KMS-11 (cell line): ENCODE results near the gene MTCH1.

Experiments
- H2AFZ ChIP-seq: fragments of 200-600 bp; sonication (generic); 2 replicates; pipeline ENCODE4 v1.6.1; 2016; ENCODE audit warnings: antibody characterized with exemption, mixed run types, low read depth
- H3K27ac ChIP-seq: fragments of 200-600 bp; sonication (generic); 2 replicates; pipeline ENCODE4 v1.6.1; 2016; ENCODE audit warnings: mild to moderate bottlenecking, mixed run types
- H3K27me3 ChIP-seq: fragments of 200-600 bp; sonication (generic); 2 replicates; pipeline ENCODE4 v1.6.1; 2017; ENCODE audit warnings: mild to moderate bottlenecking, low read depth, mixed run types, moderate library complexity; ENCODE audit not compliant: insufficient read depth
- H3K36me3 ChIP-seq: fragments of 200-600 bp; sonication (generic); 2 replicates; pipeline ENCODE4 v1.6.1; 2017; ENCODE audit warnings: mild to moderate bottlenecking, mixed run types; ENCODE audit not compliant: insufficient read depth
- H3K4me1 ChIP-seq: fragments of 200-600 bp; sonication (generic); 2 replicates; pipeline ENCODE4 v1.6.1; 2016; ENCODE audit warnings: mild to moderate bottlenecking, low read depth, mixed run types; ENCODE audit not compliant: poor library complexity, severe bottlenecking
- H3K4me2 ChIP-seq: fragments of 200-600 bp; sonication (generic); 2 replicates; pipeline ENCODE4 v1.7.0; 2016; ENCODE audit warnings: mild to moderate bottlenecking, mixed run types
- H3K4me3 ChIP-seq: fragments of 200-600 bp; sonication (generic); IDR thresholded peaks from 2 replicates; pipeline ENCODE4 v1.6.1; 2017; ENCODE audit warnings: low read depth, low read length, mixed read lengths; ENCODE audit not compliant: insufficient read depth
- H3K79me2 ChIP-seq: fragments of 200-600 bp; sonication (generic); 2 replicates; pipeline ENCODE4 v1.6.1; 2016; ENCODE audit warnings: low read depth, mixed run types; ENCODE audit not compliant: insufficient read depth
- H3K9ac ChIP-seq: fragments of 200-600 bp; sonication (generic); 2 replicates; pipeline ENCODE4 v1.6.1; 2016; ENCODE audit warnings: mild to moderate bottlenecking, mixed run types
- H4K20me1 ChIP-seq: fragments of 200-600 bp; sonication (generic); 2 replicates; pipeline ENCODE4 v1.6.1; 2016; ENCODE audit warnings: mild to moderate bottlenecking, mixed run types; ENCODE audit not compliant: insufficient read depth
- CTCF ChIP-seq: fragments of 200-600 bp; sonication (generic); conservative IDR thresholded peaks from 2 replicates; pipeline ENCODE4 v1.6.1; 2017; ENCODE audit warnings: low read depth, mild to moderate bottlenecking, antibody characterized with exemption, low read length, moderate library complexity, mixed read lengths

The MTCH1 gene

GRCh38 chr6:37013516-37014491 lies 27.8 kb upstream of the MTCH1 start:
- H3K9ac ChIP-seq: no peak overlapping the region
- no peak overlapping the region for H3K27ac ChIP-seq
- H2AFZ ChIP-seq: no peak overlapping the region
- no peaks in the 10 kb centered on the region for H4K20me1 ChIP-seq
- H3K4me2 ChIP-seq: no peak overlapping the region
- H3K79me2 ChIP-seq: no peaks in the 10 kb centered on the region
- no peak overlapping the region for H3K4me3 ChIP-seq
- no peak for TF ChIP-seq CTCF
- H3K36me3 ChIP-seq: no peaks in the 10 kb centered on the region
- H3K4me1 ChIP-seq: peaks cover 11% of the 10 kb centered on the region
- H3K27me3 ChIP-seq: no peaks in the 10 kb centered on the region; the same call in 1 of the 2 replicates

GRCh38 chr6:37011656-37012378 lies 25.8 kb upstream of the MTCH1 start:
- no peak overlapping the region for H3K27ac ChIP-seq
- H4K20me1 ChIP-seq: no peaks in the 10 kb centered on the region
- H2AFZ ChIP-seq: no peak overlapping the region
- no peak overlapping the region for H3K4me2 ChIP-seq
- no peaks in the 10 kb centered on the region for H3K36me3 ChIP-seq
- no peaks in the 10 kb centered on the region for H3K4me1 ChIP-seq
- no peaks in the 10 kb centered on the region for H3K79me2 ChIP-seq
- H3K27me3 ChIP-seq: no peaks in the 10 kb centered on the region; the same call in 1 of the 2 replicates
- TF ChIP-seq CTCF: no peak
- no peak overlapping the region for H3K4me3 ChIP-seq
- no peak overlapping the region for H3K9ac ChIP-seq

- no peaks in the 10 kb centered on the region for H3K36me3 ChIP-seq
- no peaks in the 10 kb centered on the region for H4K20me1 ChIP-seq
- no peaks in the 10 kb centered on the region for H3K4me1 ChIP-seq
- H3K27ac ChIP-seq: no peak overlapping the region
- no peaks in the 10 kb centered on the region; the same call in 1 of the 2 replicates for H3K27me3 ChIP-seq
- H2AFZ ChIP-seq: no peak overlapping the region
- no peak overlapping the region for H3K4me2 ChIP-seq
- no peak overlapping the region for H3K4me3 ChIP-seq
- no peak overlapping the region for H3K9ac ChIP-seq
- no peaks in the 10 kb centered on the region for H3K79me2 ChIP-seq
- TF ChIP-seq CTCF: no peak
Observed at GRCh38 chr6:37010402-37010892, 24.5 kb upstream of the MTCH1 start.

- Histone ChIP-seq H3K36me3 (no peaks in the 10 kb centered on the region), H2AFZ (no peak overlapping the region), H3K27me3 (no peaks in the 10 kb centered on the region; the same call in 1 of the 2 replicates), H3K9ac (no peak overlapping the region), H3K79me2 (no peaks in the 10 kb centered on the region), H3K27ac (no peak overlapping the region), H3K4me3 (no peak overlapping the region), H3K4me1 (no peaks in the 10 kb centered on the region), H3K4me2 (no peak overlapping the region), H4K20me1 (no peaks in the 10 kb centered on the region)
- TF ChIP-seq CTCF: no peak
Observed at GRCh38 chr6:37008484-37009465, 22.8 kb upstream of the MTCH1 start.
